H1 (cell line): ENCODE results near the gene ZNF804B. TPM values are rescaled to one million over a fixed set of nuclear protein-coding genes. Genes with fewer than 3 reads are reported as not detected.
A peak's percentile ranks its signal among the peaks of the same experiment; 100 is the strongest.

Experiments
- CTCF ChIA-PET: fragments of 300-600 bp; sonication (Branson Sonifier 250); formaldehyde crosslinking; loops from one replicate; lab custom pipeline; 2021; ENCODE audit not compliant: partially characterized antibody; lab: Charles Lee
- POLR2A ChIA-PET: fragments of 300-600 bp; sonication (Branson Sonifier 250); formaldehyde crosslinking; loops from one replicate; lab custom pipeline; 2021; ENCODE audit warnings: inconsistent platforms; ENCODE audit not compliant: partially characterized antibody; lab: Charles Lee
- DNase-seq, 2 experiments: peaks; one replicate each; pipeline versions ENCODE4 v3.0.0 to v3.0.0-alpha.2; 2010 to 2022; ENCODE audit warnings: low spot score in 2 of 2, low read depth in 1 of 2, mixed read lengths in 1 of 2
- FAIRE-seq: peaks from 2 replicates; lab custom pipeline; 2011; peaks lifted over from hg19 to GRCh38; lab: Jason Lieb, UNC
- H2AFZ ChIP-seq: 2 replicates; pipeline ENCODE4 v1.8.1; 2012; ENCODE audit warnings: low read length, inconsistent platforms
- H2AK5ac ChIP-seq: 2 replicates; pipeline ENCODE4 v1.6.1; 2013; ENCODE audit warnings: low read depth, low read length
- H2BK120ac ChIP-seq: replicated peaks from 2 replicates; pipeline ENCODE3; 2013; ENCODE audit warnings: low read depth, low read length, inconsistent platforms
- H2BK12ac ChIP-seq: 2 replicates; pipeline ENCODE4 v1.6.1; 2013; ENCODE audit warnings: low read depth, low read length
- H2BK15ac ChIP-seq: 2 replicates; pipeline ENCODE4 v1.6.1; 2013; ENCODE audit warnings: low read length
- H2BK20ac ChIP-seq: 2 replicates; pipeline ENCODE4 v1.6.1; 2013; ENCODE audit warnings: low read length
- H2BK5ac ChIP-seq: 2 replicates; pipeline ENCODE4 v1.6.1; 2013; ENCODE audit warnings: low read depth, low read length
- H3K14ac ChIP-seq: 2 replicates; pipeline ENCODE4 v1.6.1; 2013; ENCODE audit warnings: inconsistent platforms; ENCODE audit not compliant: insufficient read length
- H3K18ac ChIP-seq: 2 replicates; pipeline ENCODE4 v1.6.1; 2013; ENCODE audit warnings: low read length; ENCODE audit errors: extremely low read depth
- H3K23ac ChIP-seq: 2 replicates; pipeline ENCODE4 v1.6.1; 2013; ENCODE audit warnings: inconsistent platforms; ENCODE audit not compliant: insufficient read length
- H3K23me2 ChIP-seq: 2 replicates; pipeline ENCODE4 v1.6.1; 2013; ENCODE audit warnings: low read depth, low read length
- H3K27ac ChIP-seq: 2 replicates; pipeline ENCODE4 v1.6.1; 2011; ENCODE audit warnings: low read depth, low read length, inconsistent platforms
- H3K27me3 ChIP-seq, 4 experiments: replicated peaks in 1 of 4; 1 replicate in 1 of 4; 2 replicates in 3 of 4; pipeline versions ENCODE4 v1.6.1 to v1.8.1; 2011 to 2013; ENCODE audit warnings: low read length in 3 of 4, mild to moderate bottlenecking in 3 of 4, inconsistent platforms in 2 of 4, mixed read lengths in 2 of 4, moderate library complexity in 1 of 4; ENCODE audit not compliant: control insufficient read depth in 3 of 4, insufficient read depth in 3 of 4; ENCODE audit errors: extremely low read depth in 1 of 4
- H3K36me3 ChIP-seq, 4 experiments: 2 replicates each; pipeline versions ENCODE4 v1.6.1 to v1.8.1; 2011 to 2013; ENCODE audit warnings: mild to moderate bottlenecking in 4 of 4, low read length in 3 of 4, moderate library complexity in 2 of 4, control low read depth in 1 of 4, inconsistent platforms in 1 of 4; ENCODE audit not compliant: insufficient read depth in 4 of 4, control insufficient read depth in 2 of 4
- H3K4ac ChIP-seq: replicated peaks from 2 replicates; pipeline ENCODE3; 2013; ENCODE audit warnings: low read length, low read depth, mixed read lengths, inconsistent platforms; ENCODE audit not compliant: insufficient read length
- H3K4me1 ChIP-seq, 4 experiments: replicated peaks in 1 of 4; 1 replicate in 1 of 4; 2 replicates in 3 of 4; pipeline versions ENCODE4 v1.6.1 to v1.8.1; 2011 to 2013; ENCODE audit warnings: low read length in 3 of 4, inconsistent platforms in 2 of 4, mixed read lengths in 1 of 4; ENCODE audit not compliant: insufficient read depth in 4 of 4, control insufficient read depth in 3 of 4
- H3K4me2 ChIP-seq, 2 experiments: 2 replicates each; pipeline versions ENCODE4 v1.6.1 to v1.8.1; 2011 to 2013; ENCODE audit warnings: low read depth in 2 of 2, low read length in 2 of 2, control low read depth in 1 of 2, inconsistent platforms in 1 of 2, mild to moderate bottlenecking in 1 of 2; ENCODE audit not compliant: insufficient read depth in 1 of 2
- H3K4me3 ChIP-seq, 4 experiments: fragments of 200-600, 300-600 bp in 1 of 4; sonication (generic), shearing (Covaris generic), sonication (Bioruptor Twin) in 1 of 4; 2 replicates each; pipeline versions ENCODE4 v1.5.1 to v1.8.1; 2011 to 2016; ENCODE audit warnings: low read length in 4 of 4, low read depth in 3 of 4, control low read depth in 2 of 4, inconsistent platforms in 2 of 4, mild to moderate bottlenecking in 2 of 4, mixed read lengths in 1 of 4, moderate library complexity in 1 of 4; ENCODE audit not compliant: insufficient read depth in 2 of 4; ENCODE audit errors: extremely low read depth in 1 of 4
- H3K56ac ChIP-seq: replicated peaks from 2 replicates; pipeline ENCODE3; 2013; ENCODE audit warnings: low read depth, mild to moderate bottlenecking, mixed read lengths, low read length, inconsistent platforms; ENCODE audit not compliant: insufficient read length
- H3K79me1 ChIP-seq: 2 replicates; pipeline ENCODE4 v1.6.1; 2013; ENCODE audit warnings: low read depth, low read length, control low read depth
- H3K79me2 ChIP-seq, 2 experiments: 2 replicates each; pipeline versions ENCODE4 v1.6.1 to v1.8.1; 2012 to 2013; ENCODE audit warnings: low read length in 2 of 2, mild to moderate bottlenecking in 2 of 2, inconsistent platforms in 1 of 2; ENCODE audit not compliant: insufficient read depth in 2 of 2, control insufficient read depth in 1 of 2
- H3K9ac ChIP-seq, 4 experiments: replicated peaks in 1 of 4; 1 replicate in 1 of 4; 2 replicates in 3 of 4; pipeline versions ENCODE4 v1.6.1 to v1.8.1; 2011 to 2013; ENCODE audit warnings: low read depth in 3 of 4, low read length in 3 of 4, control low read depth in 2 of 4, mild to moderate bottlenecking in 2 of 4, moderate library complexity in 2 of 4, inconsistent platforms in 1 of 4; ENCODE audit errors: extremely low read depth in 1 of 4
- H3K9me3 ChIP-seq, 2 experiments: 2 replicates each; pipeline versions ENCODE4 v1.6.1 to v1.8.1; 2012 to 2013; ENCODE audit warnings: mild to moderate bottlenecking in 2 of 2, moderate library complexity in 2 of 2, control low read depth in 1 of 2, inconsistent platforms in 1 of 2, low read depth in 1 of 2, low read length in 1 of 2, mixed read lengths in 1 of 2; ENCODE audit not compliant: insufficient read depth in 2 of 2
- H4K20me1 ChIP-seq, 2 experiments: replicated peaks in 1 of 2; 2 replicates each; pipeline versions ENCODE3 to v1.8.1; 2011 to 2013; ENCODE audit warnings: inconsistent platforms in 2 of 2, low read length in 2 of 2, mild to moderate bottlenecking in 1 of 2; ENCODE audit not compliant: insufficient read depth in 2 of 2, control insufficient read depth in 1 of 2
- H4K5ac ChIP-seq: 2 replicates; pipeline ENCODE4 v1.6.1; 2013; ENCODE audit warnings: low read length, low read depth, mixed read lengths, inconsistent platforms; ENCODE audit not compliant: insufficient read length
- H4K8ac ChIP-seq: 2 replicates; pipeline ENCODE4 v1.8.0; 2013; ENCODE audit warnings: mild to moderate bottlenecking, moderate library complexity, low read length, inconsistent platforms; ENCODE audit not compliant: insufficient read depth; ENCODE audit errors: extremely low read depth
- H4K91ac ChIP-seq: replicated peaks from 2 replicates; pipeline ENCODE3; 2013; ENCODE audit warnings: low read length, mixed read lengths, inconsistent platforms; ENCODE audit not compliant: insufficient read length
- BRCA1 ChIP-seq: IDR thresholded peaks from 2 replicates; pipeline ENCODE4 v1.6.1; 2012; ENCODE audit warnings: low read depth, low read length, improper control_type of control experiment
- JUN ChIP-seq: IDR thresholded peaks from 2 replicates; pipeline ENCODE4 v1.6.1; 2011; ENCODE audit warnings: low read depth, mild to moderate bottlenecking, improper control_type of control experiment, low read length
- MAFK ChIP-seq: IDR thresholded peaks from 2 replicates; pipeline ENCODE4 v1.6.1; 2012; ENCODE audit warnings: low read depth, mild to moderate bottlenecking, improper control_type of control experiment, low read length
- MAX ChIP-seq: IDR thresholded peaks from 2 replicates; pipeline ENCODE4 v1.6.1; 2012; ENCODE audit warnings: inconsistent platforms
- NRF1 ChIP-seq: IDR thresholded peaks from 2 replicates; pipeline ENCODE4 v1.6.1; 2011; ENCODE audit warnings: mild to moderate bottlenecking, low read depth, low read length, improper control_type of control experiment
- POLR2AphosphoS5 ChIP-seq: IDR thresholded peaks from 2 replicates; pipeline ENCODE4 v1.6.1; 2011; ENCODE audit warnings: low read depth, low read length
- RXRA ChIP-seq: IDR thresholded peaks from 2 replicates; pipeline ENCODE4 v1.6.1; 2011; ENCODE audit warnings: low read depth, mild to moderate bottlenecking, low read length, moderate library complexity; ENCODE audit not compliant: insufficient read depth
- SP1 ChIP-seq: IDR thresholded peaks from 2 replicates; pipeline ENCODE4 v1.6.1; 2011; ENCODE audit warnings: low read depth, low read length
- SP4 ChIP-seq: IDR thresholded peaks from 2 replicates; pipeline ENCODE4 v1.6.1; 2012; ENCODE audit warnings: low read length, inconsistent platforms
- TCF12 ChIP-seq: IDR thresholded peaks from 2 replicates; pipeline ENCODE4 v1.6.1; 2011; ENCODE audit warnings: low read depth, mild to moderate bottlenecking, low read length
- TEAD4 ChIP-seq: IDR thresholded peaks from 2 replicates; pipeline ENCODE4 v1.6.1; 2012; ENCODE audit warnings: low read depth, low read length, inconsistent platforms, mixed read lengths
- USF2 ChIP-seq: IDR thresholded peaks from 2 replicates; pipeline ENCODE4 v1.6.1; 2011; ENCODE audit warnings: low read length, improper control_type of control experiment
- WGBS, 2 experiments: shearing (Covaris generic) in 1 of 2; methylation state at CpG; one replicate each; pipeline versions ENCODE4 v1.1.6 to v1.1.7; 2013 to 2015; ENCODE audit warnings: low lambda C conversion rate in 2 of 2, mixed read lengths in 2 of 2, inconsistent platforms in 1 of 2, low coverage in 1 of 2, missing lambda C conversion rate in 1 of 2; ENCODE audit not compliant: insufficient replicate concordance in 2 of 2, insufficient coverage in 1 of 2, insufficient read length in 1 of 2; ENCODE audit errors: extremely low coverage in 1 of 2, missing lambda C conversion rate in 1 of 2; 5-methylcytosine and 5-hydroxymethylcytosine counted together
- polyA plus RNA-seq, 7 experiments: library from polyadenylated mRNA; depleted of rRNA in 3 of 7; stranded (reverse) in 5 of 7; unstranded in 2 of 7; fragments of >200 nt in 5 of 7; fragments of 200-250 nt in 2 of 7; gene quantifications; 1 replicate in 5 of 7; 2 replicates in 1 of 7; 4 replicates in 1 of 7; pipeline versions ENCODE4 v1.2.1 to v1.2.3, GENCODE V29; 2011 to 2013; ENCODE audit warnings: missing spikeins in 2 of 7, mixed read lengths in 2 of 7
- total RNA-seq: library from RNA; stranded (reverse); fragmentation: NEBNext Ultra II Directional; extraction: Animal tissue kit (Norgen Biotek cat#: 25700); gene quantifications from 2 replicates; pipeline ENCODE4 v1.2.1, GENCODE V29; 2021

Gene ZNF804B
- total and polyA plus RNA-seq, 2 of the 8 experiments (the other 6 are each of a cell fraction or from before 2014, with no cell fraction given): not detected

GRCh38 chr7:89336121-89336520 is 576.6 kb downstream of the ZNF804B start:
- no peak overlapping the region for H3K4me2 ChIP-seq

More at GRCh38 chr7:89336121-89336520, 576.6 kb downstream of the ZNF804B start:
- Histone ChIP-seq H3K23me2 (no peaks in the 10 kb centered on the region), H4K8ac (no peak overlapping the region), H3K9me3 (no peaks in the 10 kb centered on the region), H3K4ac (no peak overlapping the region), H2AK5ac (no peak overlapping the region), H2BK12ac (no peak overlapping the region), H2AFZ (0 out of 2 replicates have a peak overlapping the region, but pooled peaks have one; percentile 88), H3K4me3 (no peak overlapping the region), H3K9ac (no peak overlapping the region), H2BK120ac (no peak overlapping the region), H3K56ac (no peak overlapping the region), H2BK5ac (no peak overlapping the region), H4K5ac (no peak overlapping the region), H3K18ac (no peak overlapping the region), H2BK20ac (no peak overlapping the region), H4K91ac (no peak overlapping the region), H3K4me1 (no peaks in the 10 kb centered on the region; a peak in 1 of 7 replicates), H4K20me1 (no peaks in the 10 kb centered on the region), H3K79me2 (no peaks in the 10 kb centered on the region), H3K27me3 (no peaks in the 10 kb centered on the region), H3K27ac (no peak overlapping the region), H3K23ac (no peak overlapping the region), H3K79me1 (no peaks in the 10 kb centered on the region), H2BK15ac (no peak overlapping the region), H3K36me3 (no peaks in the 10 kb centered on the region), H3K14ac (no peak overlapping the region)
- CTCF ChIA-PET: interaction anchor here (1.4 kb wide), 1 partner anchor 286 kb away, joined by 4 read pairs; no protein-coding TSS in a partner anchor
- no peak for FAIRE-seq
- no peak for TF ChIP-seq RXRA
- TF ChIP-seq POLR2AphosphoS5: no peak
- TF ChIP-seq TCF12: no peak
- TF ChIP-seq USF2: no peak
- no peak for TF ChIP-seq SP1
- no peak for TF ChIP-seq SP4
- no peak for TF ChIP-seq MAX
- TF ChIP-seq BRCA1: no peak
- TF ChIP-seq JUN: no peak
- TF ChIP-seq TEAD4: no peak
- TF ChIP-seq MAFK: no peak
- no peak for TF ChIP-seq NRF1
- DNase-seq: no peak
- POLR2A ChIA-PET: no interaction called here
- 87% methylated on average over 5 of the region's 5 CpGs; no CpG with 5 or more reads in 1 of the 2 experiments for WGBS, 2 experiments
